Keratinocyte (primary cell): ENCODE data around the gene GYS2.

Experiments used
- EZH2 ChIP-seq: IDR thresholded peaks from one replicate; pipeline ENCODE4 v1.6.1; 2012; ENCODE audit warnings: inconsistent platforms, mild to moderate bottlenecking, low read length, moderate library complexity
- TF ChIP-seq, protein P1 (sequence below), 3 experiments: IDR thresholded peaks in 1 of 3; conservative IDR thresholded peaks in 1 of 3; optimal IDR thresholded peaks in 1 of 3; 2 replicates in 2 of 3; 3 replicates in 1 of 3; pipeline versions ENCODE3 to v1.5.1; 2011; ENCODE audit warnings: low read length in 3 of 3, mild to moderate bottlenecking in 3 of 3, moderate library complexity in 2 of 3, control low read depth in 1 of 3, inconsistent platforms in 1 of 3; ENCODE audit not compliant: insufficient read depth in 2 of 3; ENCODE audit errors: extremely low read depth in 1 of 3

DNA sequence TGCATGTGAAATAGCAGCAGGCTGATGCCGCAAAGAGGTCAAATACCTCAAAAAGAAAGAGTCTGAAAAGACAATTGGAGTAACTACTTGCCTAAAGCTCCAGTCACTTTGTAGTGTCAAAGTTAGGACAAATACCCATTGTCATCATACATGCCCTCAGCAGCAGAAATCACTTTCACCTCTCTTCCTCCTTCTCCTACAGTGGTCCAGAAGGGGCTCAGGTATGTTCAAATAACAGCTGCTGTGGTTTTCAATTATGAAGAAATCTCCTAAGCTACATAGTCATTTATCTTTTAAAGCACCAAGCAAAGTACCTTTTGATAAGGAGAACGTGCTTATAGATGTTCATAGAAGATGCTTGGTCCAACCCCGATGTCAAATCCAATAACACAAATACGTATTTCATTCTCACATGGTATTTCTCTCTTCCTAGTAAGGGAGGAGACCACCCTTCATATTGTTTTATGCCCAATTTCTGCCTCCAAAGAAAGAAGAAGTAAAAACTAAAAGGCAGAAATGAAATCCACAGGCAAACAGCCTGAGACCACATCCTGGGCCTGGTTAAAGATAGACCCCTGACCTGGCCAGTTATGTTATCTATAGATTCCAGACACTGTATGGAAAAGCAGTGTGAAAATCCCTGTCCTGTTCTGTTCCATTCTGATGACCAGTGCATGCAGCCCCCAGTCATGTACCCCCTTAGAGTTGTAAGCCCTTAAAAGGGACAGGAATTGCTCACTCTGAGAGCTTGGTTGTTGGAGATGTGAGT lies 23.7 kb downstream of the GYS2 start:
- TF ChIP-seq EZH2, result no peak
- TF ChIP-seq, protein P1, sequence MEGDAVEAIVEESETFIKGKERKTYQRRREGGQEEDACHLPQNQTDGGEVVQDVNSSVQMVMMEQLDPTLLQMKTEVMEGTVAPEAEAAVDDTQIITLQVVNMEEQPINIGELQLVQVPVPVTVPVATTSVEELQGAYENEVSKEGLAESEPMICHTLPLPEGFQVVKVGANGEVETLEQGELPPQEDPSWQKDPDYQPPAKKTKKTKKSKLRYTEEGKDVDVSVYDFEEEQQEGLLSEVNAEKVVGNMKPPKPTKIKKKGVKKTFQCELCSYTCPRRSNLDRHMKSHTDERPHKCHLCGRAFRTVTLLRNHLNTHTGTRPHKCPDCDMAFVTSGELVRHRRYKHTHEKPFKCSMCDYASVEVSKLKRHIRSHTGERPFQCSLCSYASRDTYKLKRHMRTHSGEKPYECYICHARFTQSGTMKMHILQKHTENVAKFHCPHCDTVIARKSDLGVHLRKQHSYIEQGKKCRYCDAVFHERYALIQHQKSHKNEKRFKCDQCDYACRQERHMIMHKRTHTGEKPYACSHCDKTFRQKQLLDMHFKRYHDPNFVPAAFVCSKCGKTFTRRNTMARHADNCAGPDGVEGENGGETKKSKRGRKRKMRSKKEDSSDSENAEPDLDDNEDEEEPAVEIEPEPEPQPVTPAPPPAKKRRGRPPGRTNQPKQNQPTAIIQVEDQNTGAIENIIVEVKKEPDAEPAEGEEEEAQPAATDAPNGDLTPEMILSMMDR (optimal IDR thresholded peaks at IDR 0.05 in 1 of 3, IDR thresholded peaks at IDR 0.05 in 1 of 3, conservative IDR thresholded peaks at IDR 0.05 in 1 of 3; ENCODE audit: extremely low read depth in 1 of 3, insufficient read depth in 2 of 3, low read length in 3 of 3), result no peak
